Thyroid gland (tissue), 4 donors: ENCODE results near the gene CROCC2.

Experiments
- CTCF ChIP-seq, 6 experiments: fragments of 200-600 bp in 3 of 6; fragments of 450-650 bp in 3 of 6; sonication (generic) in 3 of 6; IDR thresholded peaks; one replicate each; pipeline ENCODE4 v1.5.1; 2016 to 2019; ENCODE audit warnings: antibody characterized with exemption in 6 of 6, mild to moderate bottlenecking in 2 of 6, inconsistent platforms in 1 of 6, moderate library complexity in 1 of 6
- POLR2A ChIP-seq, 2 donors: fragments of 450-650 bp; IDR thresholded peaks; one replicate each; pipeline ENCODE4 v1.6.1; 2017; ENCODE audit warnings: antibody characterized with exemption in 2 of 2, mild to moderate bottlenecking in 2 of 2, moderate library complexity in 1 of 2

GRCh38 chr2:240888130-240888889 is 17.8 kb upstream of the CROCC2 start:
- no peak for TF ChIP-seq CTCF (IDR thresholded peaks at IDR 0.05)
- TF ChIP-seq POLR2A (IDR thresholded peaks at IDR 0.05): no peak
